ENCODE measurements around the gene IL17C. TPM values are rescaled to one million over a fixed set of nuclear protein-coding genes. Genes with fewer than 3 reads are reported as not detected.

Gene IL17C
- total and polyA plus RNA-seq, 2 experiments from 2014 or later: 0.57 TPM; not detected in 1

GRCh38 chr16:88619859-88620815, 18.2 kb upstream of the IL17C start:
- no peak for DNase-seq (ENCODE audit: low spot score)
- TF ChIP-seq EZH2 (IDR thresholded peaks at IDR 0.05; ENCODE audit: borderline replicate concordance) (no peak), EZH2phosphoT487 (IDR thresholded peaks at IDR 0.05; ENCODE audit: low read depth, severe bottlenecking, unreplicated experiment) (no peak), CTCF (IDR thresholded peaks at IDR 0.05; ENCODE audit: poor library complexity) (no peak)
- Histone ChIP-seq H3K27ac (no peak overlapping the region), H3K27me3 (no peaks in the 10 kb centered on the region), H3K4me1 (ENCODE audit: insufficient read depth) (peaks cover 14% of the 10 kb centered on the region), H3K9me3 (ENCODE audit: low read depth) (no peaks in the 10 kb centered on the region), H3K4me2 (no peak overlapping the region), H3K9me2 (replicated peaks; ENCODE audit: insufficient read depth) (no peaks in the 10 kb centered on the region), H3K36me3 (replicated peaks; ENCODE audit: insufficient read depth, low read depth) (no peaks in the 10 kb centered on the region), H3K79me2 (peaks cover 16% of the 10 kb centered on the region), H3K4me3 (no peak overlapping the region), H4K20me1 (ENCODE audit: insufficient read depth, poor library complexity, severe bottlenecking) (peaks cover 7% of the 10 kb centered on the region), H2AFZ (no peak overlapping the region)
- WGBS (ENCODE audit: low lambda C conversion rate, missing lambda C conversion rate): 85% methylated on average over 14 of the region's 14 CpGs

- peaks cover 14% of the 10 kb centered on the region for H3K4me1 ChIP-seq (ENCODE audit: insufficient read depth)
- no peak for TF ChIP-seq EZH2phosphoT487 (IDR thresholded peaks at IDR 0.05; ENCODE audit: low read depth, severe bottlenecking, unreplicated experiment)
- no peak for TF ChIP-seq CTCF (IDR thresholded peaks at IDR 0.05; ENCODE audit: poor library complexity)
- no peak for TF ChIP-seq EZH2 (IDR thresholded peaks at IDR 0.05; ENCODE audit: borderline replicate concordance)
- H3K4me3 ChIP-seq: no peak overlapping the region
- WGBS (ENCODE audit: low lambda C conversion rate, missing lambda C conversion rate): 96% methylated on average over 19 of the region's 19 CpGs
- peaks cover 7% of the 10 kb centered on the region for H4K20me1 ChIP-seq (ENCODE audit: insufficient read depth, poor library complexity, severe bottlenecking)
- no peaks in the 10 kb centered on the region for H3K27me3 ChIP-seq
- no peak overlapping the region for H3K4me2 ChIP-seq
- H3K27ac ChIP-seq: no peak overlapping the region
- peaks cover 10% of the 10 kb centered on the region for H3K79me2 ChIP-seq
- H3K9me2 ChIP-seq (replicated peaks; ENCODE audit: insufficient read depth): no peaks in the 10 kb centered on the region
- H2AFZ ChIP-seq: no peak overlapping the region
- H3K9me3 ChIP-seq (ENCODE audit: low read depth): no peaks in the 10 kb centered on the region
- DNase-seq (ENCODE audit: low spot score): no peak
- no peaks in the 10 kb centered on the region for H3K36me3 ChIP-seq (replicated peaks; ENCODE audit: insufficient read depth, low read depth)
Measured at GRCh38 chr16:88622125-88622524, 16.2 kb upstream of the IL17C start.

GRCh38 chr16:88622866-88623265, 15.5 kb upstream of the IL17C start:
- H4K20me1 ChIP-seq (ENCODE audit: insufficient read depth, poor library complexity, severe bottlenecking): peaks cover 7% of the 10 kb centered on the region
- H3K27ac ChIP-seq: no peak overlapping the region
- H3K4me3 ChIP-seq: no peak overlapping the region
- H3K36me3 ChIP-seq (replicated peaks; ENCODE audit: insufficient read depth, low read depth): no peaks in the 10 kb centered on the region
- no peaks in the 10 kb centered on the region for H3K27me3 ChIP-seq
- peaks cover 10% of the 10 kb centered on the region for H3K79me2 ChIP-seq
- peaks cover 9% of the 10 kb centered on the region for H3K4me1 ChIP-seq (ENCODE audit: insufficient read depth)
- TF ChIP-seq EZH2phosphoT487 (IDR thresholded peaks at IDR 0.05; ENCODE audit: low read depth, severe bottlenecking, unreplicated experiment): no peak
- TF ChIP-seq EZH2 (IDR thresholded peaks at IDR 0.05; ENCODE audit: borderline replicate concordance): no peak
- TF ChIP-seq CTCF (IDR thresholded peaks at IDR 0.05; ENCODE audit: poor library complexity): no peak
- H3K9me3 ChIP-seq (ENCODE audit: low read depth): no peaks in the 10 kb centered on the region
- H3K9me2 ChIP-seq (replicated peaks; ENCODE audit: insufficient read depth): no peaks in the 10 kb centered on the region
- 96% methylated on average over 29 of the region's 29 CpGs for WGBS (ENCODE audit: low lambda C conversion rate, missing lambda C conversion rate)
- no peak overlapping the region for H2AFZ ChIP-seq
- H3K4me2 ChIP-seq: no peak overlapping the region
- no peak for DNase-seq (ENCODE audit: low spot score)
